ENCODE results near the gene TTC28. TPM values are rescaled to one million over a fixed set of nuclear protein-coding genes. Genes with fewer than 3 reads are reported as not detected.

TTC28 gene
- polyA plus RNA-seq, 1 donor from 2014 or later = 14.8 TPM

DNA sequence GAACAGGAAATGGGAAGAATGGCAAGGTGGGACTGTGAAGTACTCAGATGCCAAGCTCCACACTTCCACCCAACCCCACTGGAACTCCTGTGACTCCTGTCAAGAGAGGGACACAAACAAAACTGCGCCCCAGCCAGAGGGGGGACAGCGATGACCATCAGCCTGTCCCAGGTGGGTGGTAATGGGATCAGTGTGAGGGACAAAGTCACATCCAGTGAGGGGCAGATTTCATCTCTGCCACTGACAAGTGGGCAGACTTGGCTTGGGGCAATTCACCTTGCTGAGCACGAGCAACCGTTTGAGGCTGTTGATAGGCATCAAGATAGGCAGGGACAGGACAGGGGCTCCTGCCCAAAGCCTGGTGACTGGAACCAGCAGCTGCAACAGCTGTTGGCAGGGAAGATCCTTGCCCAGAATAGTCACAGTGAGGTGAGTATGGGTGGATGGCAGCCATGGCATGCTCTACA, 655.2 kb downstream of the TTC28 start:
- no peaks in the 10 kb centered on the region for H3F3A ChIP-seq (ENCODE audit: insufficient read depth, low read length, poor library complexity, severe bottlenecking)
- H3K27ac ChIP-seq (ENCODE audit: low read length) = no peak overlapping the region
- H3K36me3 ChIP-seq (ENCODE audit: insufficient read depth, low read length) = peaks cover 5% of the 10 kb centered on the region
- H3K4me3 ChIP-seq (ENCODE audit: low read length) = no peak overlapping the region
- no peaks in the 10 kb centered on the region for H4K20me1 ChIP-seq (ENCODE audit: insufficient read depth)
- H3K9ac ChIP-seq (ENCODE audit: low read length) = no peak overlapping the region
- H3K79me2 ChIP-seq (replicated peaks; ENCODE audit: insufficient read depth, low read length) = no peaks in the 10 kb centered on the region
- no peaks in the 10 kb centered on the region for H3K9me2 ChIP-seq (ENCODE audit: insufficient read depth, low read length)
- no peak overlapping the region for H3K4me2 ChIP-seq (ENCODE audit: low read length)
- H3K27me3 ChIP-seq (ENCODE audit: insufficient read depth, low read depth, low read length) = no peaks in the 10 kb centered on the region
- no peak overlapping the region for H2AFZ ChIP-seq (ENCODE audit: low read depth, low read length)
- no peaks in the 10 kb centered on the region for H3K9me3 ChIP-seq (ENCODE audit: low read length)
- TF ChIP-seq RAD21 (conservative IDR thresholded peaks at IDR 0.05) = no peak
- TF ChIP-seq, protein P1, sequence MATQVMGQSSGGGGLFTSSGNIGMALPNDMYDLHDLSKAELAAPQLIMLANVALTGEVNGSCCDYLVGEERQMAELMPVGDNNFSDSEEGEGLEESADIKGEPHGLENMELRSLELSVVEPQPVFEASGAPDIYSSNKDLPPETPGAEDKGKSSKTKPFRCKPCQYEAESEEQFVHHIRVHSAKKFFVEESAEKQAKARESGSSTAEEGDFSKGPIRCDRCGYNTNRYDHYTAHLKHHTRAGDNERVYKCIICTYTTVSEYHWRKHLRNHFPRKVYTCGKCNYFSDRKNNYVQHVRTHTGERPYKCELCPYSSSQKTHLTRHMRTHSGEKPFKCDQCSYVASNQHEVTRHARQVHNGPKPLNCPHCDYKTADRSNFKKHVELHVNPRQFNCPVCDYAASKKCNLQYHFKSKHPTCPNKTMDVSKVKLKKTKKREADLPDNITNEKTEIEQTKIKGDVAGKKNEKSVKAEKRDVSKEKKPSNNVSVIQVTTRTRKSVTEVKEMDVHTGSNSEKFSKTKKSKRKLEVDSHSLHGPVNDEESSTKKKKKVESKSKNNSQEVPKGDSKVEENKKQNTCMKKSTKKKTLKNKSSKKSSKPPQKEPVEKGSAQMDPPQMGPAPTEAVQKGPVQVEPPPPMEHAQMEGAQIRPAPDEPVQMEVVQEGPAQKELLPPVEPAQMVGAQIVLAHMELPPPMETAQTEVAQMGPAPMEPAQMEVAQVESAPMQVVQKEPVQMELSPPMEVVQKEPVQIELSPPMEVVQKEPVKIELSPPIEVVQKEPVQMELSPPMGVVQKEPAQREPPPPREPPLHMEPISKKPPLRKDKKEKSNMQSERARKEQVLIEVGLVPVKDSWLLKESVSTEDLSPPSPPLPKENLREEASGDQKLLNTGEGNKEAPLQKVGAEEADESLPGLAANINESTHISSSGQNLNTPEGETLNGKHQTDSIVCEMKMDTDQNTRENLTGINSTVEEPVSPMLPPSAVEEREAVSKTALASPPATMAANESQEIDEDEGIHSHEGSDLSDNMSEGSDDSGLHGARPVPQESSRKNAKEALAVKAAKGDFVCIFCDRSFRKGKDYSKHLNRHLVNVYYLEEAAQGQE (IDR thresholded peaks at IDR 0.05; ENCODE audit: borderline replicate concordance) = no peak
- no peak for TF ChIP-seq EZH2 (IDR thresholded peaks at IDR 0.05; ENCODE audit: borderline replicate concordance, insufficient read depth, low read length, poor library complexity, severe bottlenecking)
- TF ChIP-seq EP300 (conservative IDR thresholded peaks at IDR 0.05; ENCODE audit: poor library complexity, severe bottlenecking) = no peak
- no peak for TF ChIP-seq SMC3 (conservative IDR thresholded peaks at IDR 0.05; ENCODE audit: poor library complexity)
- TF ChIP-seq MXI1 (conservative IDR thresholded peaks at IDR 0.05; ENCODE audit: poor library complexity, severe bottlenecking) = no peak
- TF ChIP-seq POLR2AphosphoS5 (IDR thresholded peaks at IDR 0.05) = no peak
- TF ChIP-seq TAF1 (IDR thresholded peaks at IDR 0.05; ENCODE audit: low read depth) = no peak
- TF ChIP-seq, protein P2, sequence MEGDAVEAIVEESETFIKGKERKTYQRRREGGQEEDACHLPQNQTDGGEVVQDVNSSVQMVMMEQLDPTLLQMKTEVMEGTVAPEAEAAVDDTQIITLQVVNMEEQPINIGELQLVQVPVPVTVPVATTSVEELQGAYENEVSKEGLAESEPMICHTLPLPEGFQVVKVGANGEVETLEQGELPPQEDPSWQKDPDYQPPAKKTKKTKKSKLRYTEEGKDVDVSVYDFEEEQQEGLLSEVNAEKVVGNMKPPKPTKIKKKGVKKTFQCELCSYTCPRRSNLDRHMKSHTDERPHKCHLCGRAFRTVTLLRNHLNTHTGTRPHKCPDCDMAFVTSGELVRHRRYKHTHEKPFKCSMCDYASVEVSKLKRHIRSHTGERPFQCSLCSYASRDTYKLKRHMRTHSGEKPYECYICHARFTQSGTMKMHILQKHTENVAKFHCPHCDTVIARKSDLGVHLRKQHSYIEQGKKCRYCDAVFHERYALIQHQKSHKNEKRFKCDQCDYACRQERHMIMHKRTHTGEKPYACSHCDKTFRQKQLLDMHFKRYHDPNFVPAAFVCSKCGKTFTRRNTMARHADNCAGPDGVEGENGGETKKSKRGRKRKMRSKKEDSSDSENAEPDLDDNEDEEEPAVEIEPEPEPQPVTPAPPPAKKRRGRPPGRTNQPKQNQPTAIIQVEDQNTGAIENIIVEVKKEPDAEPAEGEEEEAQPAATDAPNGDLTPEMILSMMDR (IDR thresholded peaks at IDR 0.05; ENCODE audit: poor library complexity, severe bottlenecking) = no peak

DNA sequence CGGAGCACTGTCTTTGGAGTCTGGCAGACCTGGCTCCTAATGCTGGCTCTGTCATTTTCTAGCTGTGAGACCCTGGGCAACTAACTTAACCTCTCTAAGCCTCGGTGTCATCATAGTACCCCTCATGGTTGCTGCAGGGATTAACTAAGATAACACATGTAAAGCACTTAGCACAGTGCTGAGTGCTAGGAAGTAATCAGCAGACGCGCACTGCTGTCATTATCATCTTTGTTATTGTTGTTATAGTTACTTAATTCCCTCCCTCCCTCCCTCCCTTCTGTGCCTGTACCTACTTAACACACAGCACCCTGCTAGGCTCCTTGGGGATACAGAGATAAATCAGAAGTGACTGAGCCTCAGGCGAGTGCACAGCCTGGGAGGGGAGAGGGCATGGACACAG, 655.9 kb downstream of the TTC28 start:
- no peak overlapping the region for H3K4me2 ChIP-seq (ENCODE audit: low read length)
- H3F3A ChIP-seq (ENCODE audit: insufficient read depth, low read length, poor library complexity, severe bottlenecking) = no peaks in the 10 kb centered on the region
- H2AFZ ChIP-seq (ENCODE audit: low read depth, low read length) = no peak overlapping the region
- no peak overlapping the region for H3K27ac ChIP-seq (ENCODE audit: low read length)
- TF ChIP-seq, protein P1 (IDR thresholded peaks at IDR 0.05; ENCODE audit: borderline replicate concordance) = no peak
- TF ChIP-seq MXI1 (conservative IDR thresholded peaks at IDR 0.05; ENCODE audit: poor library complexity, severe bottlenecking) = no peak
- no peak for TF ChIP-seq SMC3 (conservative IDR thresholded peaks at IDR 0.05; ENCODE audit: poor library complexity)
- TF ChIP-seq, protein P2 (IDR thresholded peaks at IDR 0.05; ENCODE audit: poor library complexity, severe bottlenecking) = no peak
- TF ChIP-seq EZH2 (IDR thresholded peaks at IDR 0.05; ENCODE audit: borderline replicate concordance, insufficient read depth, low read length, poor library complexity, severe bottlenecking) = no peak
- no peak for TF ChIP-seq TAF1 (IDR thresholded peaks at IDR 0.05; ENCODE audit: low read depth)
- TF ChIP-seq EP300 (conservative IDR thresholded peaks at IDR 0.05; ENCODE audit: poor library complexity, severe bottlenecking) = no peak
- TF ChIP-seq RAD21 (conservative IDR thresholded peaks at IDR 0.05) = no peak
- no peak for TF ChIP-seq POLR2AphosphoS5 (IDR thresholded peaks at IDR 0.05)
- H3K9me3 ChIP-seq (ENCODE audit: low read length) = no peaks in the 10 kb centered on the region
- H3K27me3 ChIP-seq (ENCODE audit: insufficient read depth, low read depth, low read length) = no peaks in the 10 kb centered on the region
- H3K9ac ChIP-seq (ENCODE audit: low read length) = no peak overlapping the region
- no peaks in the 10 kb centered on the region for H4K20me1 ChIP-seq (ENCODE audit: insufficient read depth)
- no peaks in the 10 kb centered on the region for H3K79me2 ChIP-seq (replicated peaks; ENCODE audit: insufficient read depth, low read length)
- no peaks in the 10 kb centered on the region for H3K9me2 ChIP-seq (ENCODE audit: insufficient read depth, low read length)
- peaks cover 5% of the 10 kb centered on the region for H3K36me3 ChIP-seq (ENCODE audit: insufficient read depth, low read length)
- H3K4me3 ChIP-seq (ENCODE audit: low read length) = no peak overlapping the region

Data from neural cell (in vitro differentiated cells).